Choroid plexus epithelial cell (primary cell): Measurements from ENCODE around the gene WDR26.
A peak's percentile ranks its signal among the peaks of the same experiment; 100 is the strongest.
"Not testable (repeated sequence)": the region's sequence is repeated elsewhere in the genome, so short reads cannot be mapped to it uniquely, and the experiment has no call there.

ENCODE experiments used
- DNase-seq: peaks from one replicate; pipeline ENCODE4 v3.0.0-alpha.2; 2010; ENCODE audit warnings: low read depth
- H3K4me3 ChIP-seq: 2 replicates; pipeline ENCODE4 v1.5.1; 2011; ENCODE audit warnings: low read depth, mild to moderate bottlenecking, control low read depth, low read length, moderate library complexity
- TF ChIP-seq, protein P1 (sequence below): conservative IDR thresholded peaks from 2 replicates; pipeline ENCODE4 v1.5.1; 2011; ENCODE audit warnings: low read depth, mild to moderate bottlenecking, control low read depth, inconsistent platforms, low read length, moderate library complexity

The WDR26 gene

DNA sequence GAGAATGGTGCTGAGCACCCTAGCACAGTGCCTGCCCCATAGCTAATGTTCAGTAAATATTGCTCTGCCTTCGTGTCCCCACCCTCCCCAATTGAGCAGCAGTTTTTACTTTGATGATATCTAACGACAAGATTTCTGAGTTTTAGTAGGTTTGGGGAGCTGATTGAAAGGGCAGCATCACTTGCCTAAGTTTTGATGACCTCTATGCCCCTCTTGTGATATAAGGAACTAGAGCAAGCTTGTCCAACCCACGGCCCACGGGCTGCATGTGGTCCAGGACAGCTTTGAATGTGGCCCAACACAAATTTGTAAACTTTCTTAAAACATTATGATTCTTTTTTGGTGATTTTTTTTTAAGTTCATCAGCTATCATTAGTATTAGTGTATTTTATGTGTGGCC is 76.4 kb downstream of the WDR26 start:
- peak overlapping the region; percentile 6 for H3K4me3 ChIP-seq
- DNase-seq: no peak
- TF ChIP-seq, protein P1, sequence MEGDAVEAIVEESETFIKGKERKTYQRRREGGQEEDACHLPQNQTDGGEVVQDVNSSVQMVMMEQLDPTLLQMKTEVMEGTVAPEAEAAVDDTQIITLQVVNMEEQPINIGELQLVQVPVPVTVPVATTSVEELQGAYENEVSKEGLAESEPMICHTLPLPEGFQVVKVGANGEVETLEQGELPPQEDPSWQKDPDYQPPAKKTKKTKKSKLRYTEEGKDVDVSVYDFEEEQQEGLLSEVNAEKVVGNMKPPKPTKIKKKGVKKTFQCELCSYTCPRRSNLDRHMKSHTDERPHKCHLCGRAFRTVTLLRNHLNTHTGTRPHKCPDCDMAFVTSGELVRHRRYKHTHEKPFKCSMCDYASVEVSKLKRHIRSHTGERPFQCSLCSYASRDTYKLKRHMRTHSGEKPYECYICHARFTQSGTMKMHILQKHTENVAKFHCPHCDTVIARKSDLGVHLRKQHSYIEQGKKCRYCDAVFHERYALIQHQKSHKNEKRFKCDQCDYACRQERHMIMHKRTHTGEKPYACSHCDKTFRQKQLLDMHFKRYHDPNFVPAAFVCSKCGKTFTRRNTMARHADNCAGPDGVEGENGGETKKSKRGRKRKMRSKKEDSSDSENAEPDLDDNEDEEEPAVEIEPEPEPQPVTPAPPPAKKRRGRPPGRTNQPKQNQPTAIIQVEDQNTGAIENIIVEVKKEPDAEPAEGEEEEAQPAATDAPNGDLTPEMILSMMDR: no peak

DNA sequence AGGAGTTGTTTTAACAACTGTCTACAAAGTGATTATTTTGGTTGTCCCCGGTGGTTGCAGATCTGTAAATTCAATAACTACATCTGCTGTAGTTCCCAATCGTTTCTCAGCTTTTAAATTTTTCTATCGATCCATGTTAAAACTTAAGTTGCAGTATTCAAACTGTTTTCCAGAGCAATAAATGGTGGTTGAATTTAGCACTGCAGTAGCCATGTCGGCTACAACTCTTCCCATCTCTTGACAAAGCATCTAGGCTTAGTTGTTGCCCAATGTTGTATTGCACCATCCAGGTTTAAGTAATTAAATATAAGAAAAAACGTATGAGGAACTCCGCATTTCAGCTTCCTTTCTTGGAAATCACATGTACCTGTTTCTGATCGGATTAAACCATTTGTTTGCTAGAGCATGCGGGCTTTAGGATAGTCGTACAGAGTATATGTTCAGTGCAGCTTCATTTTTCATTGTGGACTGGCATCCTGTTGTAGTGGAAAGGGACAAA is 76.9 kb downstream of the WDR26 start:
- peak; percentile 78 for DNase-seq

DNA sequence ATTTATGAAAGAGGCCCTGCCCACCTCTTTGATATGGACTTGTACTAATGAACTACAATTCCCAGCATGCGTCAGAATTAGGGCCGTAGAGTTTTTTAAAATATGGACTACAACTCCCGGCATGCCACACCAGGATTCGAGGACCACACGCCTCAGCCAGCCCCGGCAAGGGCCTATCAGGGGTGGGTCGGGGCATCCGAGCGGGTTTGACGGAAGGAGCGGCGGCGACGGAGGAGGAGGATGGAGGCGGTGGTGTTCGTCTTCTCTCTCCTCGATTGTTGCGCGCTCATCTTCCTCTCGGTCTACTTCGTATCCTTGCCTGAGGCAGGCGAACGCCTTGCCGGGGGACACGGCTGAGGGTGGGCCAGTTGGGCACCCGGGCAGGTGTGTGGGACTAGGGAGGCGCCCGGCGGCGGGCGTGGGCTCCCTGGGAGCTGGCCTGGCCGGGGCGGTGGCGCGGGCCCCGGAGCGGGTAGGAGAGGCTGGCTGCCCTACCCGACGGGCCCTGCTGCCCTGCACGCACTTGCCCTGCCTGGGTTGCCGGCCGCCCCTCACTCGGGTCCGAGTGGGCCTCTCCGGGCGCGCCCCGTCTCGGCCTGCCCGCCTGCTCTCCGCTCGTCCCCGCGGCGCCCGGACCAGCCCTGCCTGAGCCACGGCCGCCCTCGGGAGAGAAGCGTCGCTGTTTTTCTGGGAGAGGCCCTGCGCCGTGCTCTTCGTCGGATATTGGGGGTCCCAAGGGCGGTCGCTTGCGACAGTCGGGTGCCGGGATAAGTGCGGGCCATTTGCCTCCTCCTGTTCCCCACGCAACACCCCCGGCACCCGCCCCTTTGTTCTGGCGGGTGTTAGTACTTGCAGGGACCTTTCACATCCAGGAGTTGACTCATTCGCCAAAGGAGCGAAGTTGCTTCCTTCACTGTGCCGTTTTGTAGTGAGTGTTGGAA is 77.6 kb downstream of the WDR26 start, which contains the start of gene CNIH4:
CNIH4 (plus strand) TSS at position 195 of the 941 bp plus-strand sequence; CDS start at position 241, 46 bp downstream.
- peak; percentile 97 for DNase-seq
- TF ChIP-seq, protein P1: no peak
- peak within 1 kb of the TSS; percentile 93 for H3K4me3 ChIP-seq

More for the DNA sequence above, 76.9 kb downstream of the WDR26 start:
- H3K4me3 ChIP-seq: peak overlapping the region; percentile 93
- TF ChIP-seq, protein P1: no peak

DNA sequence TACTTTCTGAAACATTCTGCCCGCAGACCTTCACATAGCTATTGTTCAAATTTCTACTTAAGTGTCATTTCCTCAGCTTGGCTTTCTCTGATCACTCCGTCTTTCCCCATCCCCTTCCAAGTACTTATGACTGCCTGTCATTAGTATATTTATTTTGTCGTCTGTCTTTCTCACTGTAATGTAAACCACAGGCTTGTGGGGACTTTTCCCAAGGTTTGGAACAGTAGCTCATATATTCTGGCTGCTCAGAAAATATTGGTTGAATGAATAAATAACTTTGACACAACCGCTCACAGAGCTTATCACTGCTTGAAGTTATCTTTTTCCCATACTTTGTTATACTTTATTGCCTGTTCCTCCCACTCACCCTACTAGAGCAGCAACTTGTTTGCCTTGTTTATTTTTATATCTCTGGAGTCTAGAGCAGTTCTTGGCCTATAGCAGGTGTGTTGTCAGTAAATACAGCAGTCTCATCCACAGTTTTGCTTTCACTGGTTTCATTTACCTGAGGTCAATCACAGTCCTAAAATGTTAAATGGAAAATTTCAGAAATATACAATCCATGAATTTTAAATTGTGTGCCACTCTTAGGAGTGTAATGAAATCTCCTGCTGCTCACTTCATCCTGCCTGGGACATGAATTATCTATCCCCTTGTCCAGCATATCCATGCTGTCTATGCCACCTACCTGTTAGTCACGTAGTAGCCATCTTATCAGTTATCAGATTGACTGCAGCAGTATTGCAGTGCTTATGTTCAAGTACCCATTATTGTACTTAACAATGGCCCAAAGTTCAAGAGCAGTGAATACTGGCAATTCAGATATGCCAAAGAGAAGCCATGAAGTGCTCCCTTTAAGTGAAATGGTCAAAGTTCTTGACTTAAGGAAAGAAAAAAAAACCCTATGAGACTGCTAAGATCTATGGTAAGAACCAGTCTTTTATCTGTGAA is 80.3 kb downstream of the WDR26 start:
- no peak overlapping the region for H3K4me3 ChIP-seq
- TF ChIP-seq, protein P1: no peak
- no peak for DNase-seq

DNA sequence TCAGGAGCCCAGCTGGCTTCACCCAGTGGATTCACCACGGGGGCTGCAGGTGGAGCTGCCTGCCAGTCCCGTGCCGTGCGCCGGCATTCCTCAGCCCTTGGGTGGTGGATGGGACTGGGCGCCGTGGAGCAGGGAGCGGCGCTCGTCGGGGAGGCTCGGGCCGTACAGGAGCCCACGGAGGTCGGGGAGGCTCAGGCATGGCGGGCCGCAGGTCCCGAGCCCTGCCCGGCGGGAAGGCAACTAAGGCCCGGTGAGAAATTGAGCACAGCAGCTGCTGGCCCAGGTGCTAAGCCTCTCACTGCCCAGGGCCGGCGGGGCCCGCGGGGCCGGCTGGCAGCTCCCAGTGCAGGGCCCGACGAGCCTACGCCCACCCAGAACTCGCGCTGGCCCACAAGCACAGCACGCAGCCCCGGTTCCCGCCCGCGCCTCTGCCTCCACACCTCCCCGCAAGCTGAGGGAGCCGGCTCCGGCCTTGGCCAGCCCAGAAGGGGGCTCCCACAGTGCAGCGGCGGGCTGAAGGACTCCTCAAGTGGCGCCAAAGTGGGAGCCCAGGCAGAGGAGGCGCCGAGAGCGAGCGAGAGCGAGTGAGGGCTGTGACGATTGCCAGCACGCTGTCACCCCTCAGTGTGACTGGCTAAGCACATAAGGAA is 82.0 kb downstream of the WDR26 start:
- H3K4me3 ChIP-seq, DNase-seq: not testable (repeated sequence)

DNA sequence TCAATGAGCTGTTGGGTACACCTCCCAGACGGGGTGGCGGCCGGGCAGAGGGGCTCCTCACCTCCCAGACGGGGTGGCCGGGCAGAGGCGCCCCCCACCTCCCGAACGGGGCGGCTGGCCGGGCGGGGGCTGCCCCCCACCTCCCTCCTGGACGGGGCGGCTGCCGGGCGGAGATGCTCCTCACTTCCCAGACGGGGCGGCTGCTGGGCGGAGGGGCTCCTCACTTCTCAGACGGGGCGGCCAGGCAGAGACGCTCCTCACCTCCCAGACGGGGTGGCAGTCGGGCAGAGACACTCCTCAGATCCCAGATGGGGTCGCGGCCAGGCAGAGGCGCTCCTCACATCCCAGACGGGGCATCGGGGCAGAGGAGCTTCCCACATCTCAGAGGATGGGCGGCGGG is 84.9 kb downstream of the WDR26 start:
- DNase-seq, H3K4me3 ChIP-seq: not testable (repeated sequence)

DNA sequence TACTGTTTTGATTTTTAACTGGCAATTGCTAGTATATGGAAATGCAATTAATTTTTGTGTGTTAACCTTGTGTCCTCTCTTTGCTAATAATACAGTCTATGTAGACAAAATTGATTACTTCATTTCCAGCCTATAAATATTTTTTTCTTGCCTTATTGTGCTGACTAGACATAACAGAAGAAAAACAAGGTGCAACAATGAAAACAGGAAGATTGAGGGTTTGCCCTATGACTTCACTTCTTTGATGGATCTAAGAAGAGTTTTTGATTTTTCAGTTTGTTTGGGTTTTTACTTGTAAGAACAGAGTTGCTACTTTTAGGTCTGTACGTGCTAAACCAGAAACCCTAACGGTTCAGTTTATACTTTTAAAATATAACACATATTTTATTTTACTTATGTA is 86.5 kb downstream of the WDR26 start:
- no peak for DNase-seq
- no peak overlapping the region for H3K4me3 ChIP-seq
- TF ChIP-seq, protein P1: no peak
